Measurements from ENCODE around the gene ARL13B.

Gene ARL13B

DNA sequence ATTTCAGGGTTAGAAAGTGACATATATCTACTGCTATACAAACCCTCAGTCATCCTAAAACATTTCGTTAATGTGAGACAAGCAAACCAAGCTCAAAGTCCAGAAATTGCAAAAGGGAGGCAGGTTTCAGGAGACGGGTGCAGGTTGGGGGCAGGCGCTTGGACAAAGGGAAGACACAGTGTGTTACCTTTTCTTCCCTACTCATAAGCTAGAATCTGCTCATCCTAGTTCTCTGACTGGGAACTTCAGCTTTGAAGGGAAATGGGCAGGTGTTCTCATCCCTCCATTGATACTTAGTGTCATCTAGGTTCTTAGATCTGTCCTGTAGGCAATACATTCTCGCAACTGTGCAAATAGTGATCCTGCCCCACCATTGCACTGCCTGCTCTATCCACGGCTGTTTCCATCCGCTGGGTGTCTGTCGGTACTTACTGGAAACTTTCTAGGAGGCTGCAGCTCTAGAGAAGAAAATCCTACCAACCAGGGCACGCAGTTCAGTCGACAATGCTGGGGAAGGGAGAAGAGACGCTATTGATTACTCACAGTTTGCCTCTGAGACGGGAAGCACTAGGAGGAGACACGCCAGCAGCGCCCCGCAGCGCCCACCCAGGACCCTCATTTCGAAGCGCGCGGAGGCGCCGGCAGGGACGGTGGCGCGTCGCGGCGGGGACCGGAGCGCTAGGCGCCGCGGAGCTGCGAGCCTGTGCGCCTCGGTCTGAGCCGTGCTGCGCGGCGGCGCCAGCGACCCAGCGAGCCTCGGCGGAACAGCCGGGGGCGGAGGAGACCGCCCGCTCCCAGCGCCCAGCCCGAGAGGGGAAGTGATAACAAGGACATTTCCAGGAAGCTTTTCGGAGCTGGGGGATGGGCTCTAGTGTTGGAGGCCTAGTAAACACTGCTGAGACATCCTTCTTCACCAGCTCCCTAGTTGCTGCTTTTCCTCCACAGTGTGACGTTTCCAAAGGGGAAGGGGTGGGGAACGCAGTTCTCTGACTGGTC lies 6.5 kb upstream of the ARL13B start, which contains the start of gene PROS1:
Gene PROS1 (minus strand): TSS at position 766 of the 996 bp plus-strand sequence. CDS start 147 bp downstream, at position 619.
- peaks cover 14% of the 10 kb centered on the region for H3K4me1 Mint-ChIP-seq
- peaks cover 24% of the 10 kb centered on the region for H3K27me3 Mint-ChIP-seq
- peak within 1 kb of the TSS; percentile 80 for H3K4me3 Mint-ChIP-seq
- H3K36me3 Mint-ChIP-seq (ENCODE audit: insufficient read depth): peaks cover 4% of the 10 kb centered on the region
- DNase-seq (ENCODE audit: low spot score in 2 of 2) (no peak), ATAC-seq (replicated peaks; ENCODE audit: extremely low read depth, poor library complexity, severe bottlenecking) (peak; percentile 87)
- no peaks in the 10 kb centered on the region for H3K9me3 Mint-ChIP-seq
- no peak within 1 kb of the TSS for H3K27ac Mint-ChIP-seq (ENCODE audit: low read depth)

DNA sequence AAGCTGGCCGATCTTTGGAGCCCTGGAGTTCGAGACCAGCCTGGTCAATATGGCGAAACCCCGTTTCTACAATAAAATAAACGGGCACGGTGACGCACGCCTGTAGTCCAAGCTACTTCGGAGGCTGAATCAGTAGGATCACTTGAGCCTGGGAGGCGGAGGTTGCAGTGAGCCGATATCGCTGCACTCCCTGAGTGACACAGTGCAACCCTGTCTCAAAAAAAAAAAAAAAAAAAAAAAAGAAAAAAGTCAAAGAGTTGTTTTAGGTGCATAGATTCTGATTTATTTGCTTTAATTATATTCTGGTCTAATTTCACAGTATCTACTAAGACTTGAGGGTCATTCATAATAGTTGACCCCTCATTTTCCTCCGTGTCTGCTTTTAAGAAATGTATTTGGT lies 1.7 kb downstream of the ARL13B start:
- Mint-ChIP-seq H3K36me3 (ENCODE audit: insufficient read depth) (peaks cover 5% of the 10 kb centered on the region), H3K27me3 (no peaks in the 10 kb centered on the region), H3K9me3 (no peaks in the 10 kb centered on the region), H3K27ac (ENCODE audit: low read depth) (no peak overlapping the region), H3K4me3 (no peak overlapping the region), H3K4me1 (peaks cover 19% of the 10 kb centered on the region)
- no peak for ATAC-seq (replicated peaks; ENCODE audit: extremely low read depth, poor library complexity, severe bottlenecking)
- no peak for DNase-seq (ENCODE audit: low spot score in 2 of 2)

DNA sequence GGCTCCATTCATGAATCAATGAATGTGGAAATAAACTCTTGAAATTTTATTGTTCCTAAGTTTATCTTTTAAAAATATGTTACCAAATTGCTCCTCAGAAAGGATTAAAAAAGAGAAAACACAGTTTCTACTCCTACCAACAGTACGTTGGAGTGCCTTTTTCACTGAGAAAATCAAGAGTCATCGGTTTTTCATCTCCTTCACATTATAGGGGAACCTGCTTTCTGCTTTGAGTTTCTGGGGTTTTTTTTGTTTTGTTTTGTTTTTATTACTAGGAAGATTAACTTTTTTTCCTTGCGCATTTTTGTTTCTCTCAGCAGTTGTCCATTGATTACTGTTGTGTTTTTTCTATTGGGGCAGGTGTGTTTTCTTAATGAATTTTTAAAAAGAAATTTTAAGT lies 3.5 kb downstream of the ARL13B start:
- no peak for ATAC-seq (replicated peaks; ENCODE audit: extremely low read depth, poor library complexity, severe bottlenecking)
- H3K27ac Mint-ChIP-seq (ENCODE audit: low read depth): no peak overlapping the region
- H3K9me3 Mint-ChIP-seq: no peaks in the 10 kb centered on the region

DNA sequence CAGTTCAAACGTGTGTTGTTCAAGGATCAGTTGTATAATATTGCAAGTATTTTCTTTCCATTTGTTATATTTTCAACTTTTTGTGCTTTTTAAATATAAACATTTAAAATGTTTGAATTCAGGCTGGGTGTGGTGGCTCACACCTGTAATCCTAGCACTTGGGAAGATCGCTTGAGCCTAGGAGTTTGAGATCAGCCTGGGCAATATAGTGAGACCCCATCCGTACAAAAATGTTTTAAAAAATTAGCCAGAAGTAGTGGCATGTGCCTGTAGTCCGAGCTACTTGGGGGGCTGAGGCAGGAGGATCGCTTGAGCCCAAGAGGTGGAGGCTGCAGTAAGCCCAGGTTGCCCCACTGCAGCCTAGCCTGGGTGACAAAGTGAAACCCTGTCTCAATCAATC lies 4.7 kb downstream of the ARL13B start:
- H3K9me3 Mint-ChIP-seq: no peaks in the 10 kb centered on the region
- peaks cover 14% of the 10 kb centered on the region for H3K4me1 Mint-ChIP-seq
- no peak overlapping the region for H3K4me3 Mint-ChIP-seq
- H3K27me3 Mint-ChIP-seq: no peaks in the 10 kb centered on the region
- ATAC-seq (replicated peaks; ENCODE audit: extremely low read depth, poor library complexity, severe bottlenecking): no peak
- H3K27ac Mint-ChIP-seq (ENCODE audit: low read depth): no peak overlapping the region
- H3K36me3 Mint-ChIP-seq (ENCODE audit: insufficient read depth): peaks cover 5% of the 10 kb centered on the region
- no peak for DNase-seq (ENCODE audit: low spot score in 2 of 2)

More for the DNA sequence above, 3.5 kb downstream of the ARL13B start:
- Mint-ChIP-seq H3K27me3 (no peaks in the 10 kb centered on the region), H3K4me1 (peaks cover 19% of the 10 kb centered on the region), H3K36me3 (ENCODE audit: insufficient read depth) (peaks cover 5% of the 10 kb centered on the region), H3K4me3 (no peak overlapping the region)
- no peak for DNase-seq (ENCODE audit: low spot score in 2 of 2)

DNA sequence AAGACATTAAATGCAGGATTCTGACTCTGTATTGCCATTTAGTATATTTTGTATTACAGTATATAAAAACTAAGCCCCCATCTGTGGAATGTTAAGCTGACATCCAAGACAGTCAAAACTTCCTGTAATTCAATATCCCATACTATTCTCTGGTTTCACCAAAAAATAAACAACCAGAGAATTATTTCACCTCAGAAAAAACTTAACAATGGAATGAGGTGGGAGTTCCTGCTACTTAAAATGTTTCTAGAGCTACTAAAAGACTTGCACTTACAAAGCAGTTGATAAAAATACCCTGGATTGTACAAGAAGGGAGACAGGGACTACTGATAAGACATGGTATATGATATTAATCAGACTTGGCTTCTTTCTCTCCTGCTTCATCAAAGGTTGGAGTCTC lies 8.3 kb downstream of the ARL13B start:
- H3K4me1 Mint-ChIP-seq: peaks cover 5% of the 10 kb centered on the region
- H3K9me3 Mint-ChIP-seq: no peaks in the 10 kb centered on the region
- H3K27me3 Mint-ChIP-seq: no peaks in the 10 kb centered on the region
- no peaks in the 10 kb centered on the region for H3K36me3 Mint-ChIP-seq (ENCODE audit: insufficient read depth)
- H3K4me3 Mint-ChIP-seq: no peak overlapping the region
- DNase-seq (ENCODE audit: low spot score in 2 of 2): no peak
- no peak for ATAC-seq (replicated peaks; ENCODE audit: extremely low read depth, poor library complexity, severe bottlenecking)
- no peak overlapping the region for H3K27ac Mint-ChIP-seq (ENCODE audit: low read depth)

DNA sequence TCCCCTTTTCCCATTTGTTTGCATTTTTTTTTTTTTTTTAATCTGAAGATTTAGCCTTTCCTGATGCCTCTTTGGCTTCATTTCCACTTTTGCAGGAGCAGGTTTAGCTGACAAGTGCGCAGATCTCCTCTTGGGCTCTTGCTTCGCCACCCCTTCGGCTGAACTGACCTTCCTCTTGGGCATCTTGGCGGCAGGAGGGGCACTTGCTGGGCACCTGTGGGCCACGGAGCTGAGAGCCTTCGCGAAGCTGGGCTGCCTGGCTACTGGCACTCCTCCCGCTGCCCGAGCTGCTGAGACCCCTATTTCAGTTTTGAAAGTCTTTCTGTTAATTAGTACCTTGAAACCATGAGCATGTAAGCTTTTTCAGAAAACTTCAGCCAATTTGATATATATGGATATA lies 8.8 kb downstream of the ARL13B start:
- no peak overlapping the region for H3K4me3 Mint-ChIP-seq

DNA sequence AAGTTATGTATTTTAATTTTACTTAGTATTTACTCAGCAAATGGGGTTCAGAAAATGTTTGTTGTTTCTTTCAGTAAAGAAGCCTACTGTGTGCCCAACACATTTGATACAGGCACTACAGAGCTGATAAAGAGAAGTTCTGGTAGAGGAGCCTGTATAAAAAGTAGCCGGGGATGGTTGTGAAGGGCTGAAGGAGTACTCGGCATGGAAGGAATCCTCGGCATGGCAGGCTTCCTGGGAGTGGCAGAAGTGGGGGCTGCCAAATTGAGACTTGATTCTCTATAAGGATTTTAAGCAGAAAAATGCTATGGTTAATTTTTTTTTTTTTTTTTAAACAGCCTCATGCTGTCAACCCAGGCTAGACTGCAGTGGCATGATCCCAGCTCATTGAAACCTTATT lies 9.3 kb downstream of the ARL13B start:
- H3K9me3 Mint-ChIP-seq: no peaks in the 10 kb centered on the region

More for the DNA sequence above, 8.8 kb downstream of the ARL13B start:
- peaks cover 5% of the 10 kb centered on the region for H3K4me1 Mint-ChIP-seq
- DNase-seq (ENCODE audit: low spot score in 2 of 2): no peak
- ATAC-seq (replicated peaks; ENCODE audit: extremely low read depth, poor library complexity, severe bottlenecking): no peak
- no peaks in the 10 kb centered on the region for H3K9me3 Mint-ChIP-seq
- no peak overlapping the region for H3K27ac Mint-ChIP-seq (ENCODE audit: low read depth)
- no peaks in the 10 kb centered on the region for H3K36me3 Mint-ChIP-seq (ENCODE audit: insufficient read depth)
- no peaks in the 10 kb centered on the region for H3K27me3 Mint-ChIP-seq

DNA sequence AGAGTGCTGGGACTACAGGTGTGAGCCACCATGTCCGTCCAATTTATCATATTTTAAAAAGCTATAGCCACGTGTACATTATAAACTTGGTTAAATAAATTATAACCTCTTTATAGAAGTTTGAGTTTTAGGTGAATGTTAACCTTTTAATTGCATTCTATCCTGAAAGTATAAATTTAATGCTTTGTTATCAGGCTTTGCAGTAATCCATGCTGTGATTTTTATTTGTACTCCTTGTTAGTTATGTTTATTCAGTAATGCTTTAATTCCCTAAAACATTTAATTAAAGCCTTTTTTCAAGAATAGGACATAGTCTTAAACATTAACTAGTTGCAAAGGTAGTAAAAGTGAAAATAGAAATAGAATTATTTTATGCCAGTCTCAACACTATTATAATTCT lies 11.7 kb downstream of the ARL13B start:
- DNase-seq (ENCODE audit: low spot score in 2 of 2) (no peak), ATAC-seq (replicated peaks; ENCODE audit: extremely low read depth, poor library complexity, severe bottlenecking) (no peak)
- no peaks in the 10 kb centered on the region for H3K36me3 Mint-ChIP-seq (ENCODE audit: insufficient read depth)
- H3K27me3 Mint-ChIP-seq: no peaks in the 10 kb centered on the region
- H3K4me3 Mint-ChIP-seq: no peak overlapping the region
- H3K4me1 Mint-ChIP-seq: peaks cover 16% of the 10 kb centered on the region
- no peak overlapping the region for H3K27ac Mint-ChIP-seq (ENCODE audit: low read depth)
- H3K9me3 Mint-ChIP-seq: no peaks in the 10 kb centered on the region

More for the DNA sequence above, 9.3 kb downstream of the ARL13B start:
- H3K4me3 Mint-ChIP-seq: no peak overlapping the region
- H3K36me3 Mint-ChIP-seq (ENCODE audit: insufficient read depth): no peaks in the 10 kb centered on the region
- DNase-seq (ENCODE audit: low spot score in 2 of 2) (no peak), ATAC-seq (replicated peaks; ENCODE audit: extremely low read depth, poor library complexity, severe bottlenecking) (no peak)
- no peaks in the 10 kb centered on the region for H3K27me3 Mint-ChIP-seq
- H3K4me1 Mint-ChIP-seq: peaks cover 9% of the 10 kb centered on the region
- H3K27ac Mint-ChIP-seq (ENCODE audit: low read depth): no peak overlapping the region

DNA sequence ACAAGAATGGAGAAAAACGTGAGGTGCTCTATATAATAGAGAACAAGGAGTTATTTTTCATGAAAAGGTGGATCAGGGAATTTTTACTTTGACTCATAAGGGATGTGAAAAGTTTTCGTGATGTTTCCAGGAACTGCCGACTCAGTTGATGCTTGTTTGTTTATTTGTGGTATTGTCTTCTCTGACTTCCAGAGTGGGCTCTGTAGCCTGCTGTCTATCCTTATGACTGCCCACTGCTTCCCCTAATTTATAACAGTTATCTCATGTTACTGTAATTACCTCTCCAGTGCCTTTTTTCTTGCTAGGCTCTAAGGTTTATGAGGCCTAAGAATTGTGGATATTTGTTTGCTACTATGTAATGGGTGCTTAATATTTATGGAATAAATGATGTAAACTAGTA lies 12.3 kb downstream of the ARL13B start:
- Mint-ChIP-seq H3K4me1 (peaks cover 16% of the 10 kb centered on the region), H3K9me3 (no peaks in the 10 kb centered on the region), H3K27me3 (no peaks in the 10 kb centered on the region), H3K36me3 (ENCODE audit: insufficient read depth) (no peaks in the 10 kb centered on the region), H3K4me3 (no peak overlapping the region), H3K27ac (ENCODE audit: low read depth) (no peak overlapping the region)
- ATAC-seq (replicated peaks; ENCODE audit: extremely low read depth, poor library complexity, severe bottlenecking) (no peak), DNase-seq (ENCODE audit: low spot score in 2 of 2) (no peak)

DNA sequence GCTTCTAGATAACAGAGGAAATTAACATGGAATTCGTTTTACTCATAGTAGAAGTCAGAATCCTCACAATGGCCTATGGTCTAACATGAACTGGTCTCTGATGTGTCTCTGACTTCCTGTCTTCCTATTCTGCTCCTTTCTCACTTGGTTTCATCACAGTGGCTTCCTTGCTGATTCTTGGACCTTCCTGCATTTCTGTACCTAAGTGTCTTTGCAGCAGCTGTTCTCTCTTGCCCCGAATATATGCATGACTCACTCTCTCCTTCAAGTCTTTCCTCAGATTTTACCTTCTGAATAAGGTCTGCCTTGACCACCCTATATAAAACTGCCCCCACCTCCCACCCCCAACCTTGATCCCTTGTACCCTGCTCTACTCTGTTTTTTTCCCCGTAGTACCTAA lies 14.1 kb downstream of the ARL13B start:
- H3K4me1 Mint-ChIP-seq: peaks cover 16% of the 10 kb centered on the region
- ATAC-seq (replicated peaks; ENCODE audit: extremely low read depth, poor library complexity, severe bottlenecking) (no peak), DNase-seq (ENCODE audit: low spot score in 2 of 2) (no peak)
- no peak overlapping the region for H3K27ac Mint-ChIP-seq (ENCODE audit: low read depth)
- no peaks in the 10 kb centered on the region for H3K9me3 Mint-ChIP-seq
- H3K27me3 Mint-ChIP-seq: no peaks in the 10 kb centered on the region
- H3K4me3 Mint-ChIP-seq: no peak overlapping the region
- peaks cover 2% of the 10 kb centered on the region for H3K36me3 Mint-ChIP-seq (ENCODE audit: insufficient read depth)

DNA sequence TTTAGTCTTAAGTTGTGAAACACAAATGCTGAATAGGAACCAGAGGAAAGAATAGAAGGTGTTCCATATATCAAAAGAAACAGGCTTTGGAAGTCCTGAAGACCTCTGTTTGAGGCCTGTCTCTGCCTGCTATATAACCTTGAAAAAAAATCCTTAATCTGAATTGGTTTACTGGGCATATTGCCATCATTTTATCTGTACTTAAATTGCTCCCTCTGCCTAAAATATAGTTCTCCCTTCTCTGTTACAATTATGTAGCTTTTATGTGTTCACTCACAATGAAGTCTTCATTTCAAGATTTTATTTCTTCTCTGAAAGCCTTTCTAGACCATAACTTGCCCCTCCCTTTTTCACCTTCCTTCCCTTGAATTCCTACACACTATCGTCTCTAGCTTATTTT lies 21.2 kb downstream of the ARL13B start:
- DNase-seq (ENCODE audit: low spot score in 2 of 2) (no peak), ATAC-seq (replicated peaks; ENCODE audit: extremely low read depth, poor library complexity, severe bottlenecking) (no peak)
- no peaks in the 10 kb centered on the region for H3K9me3 Mint-ChIP-seq
- H3K36me3 Mint-ChIP-seq (ENCODE audit: insufficient read depth): peaks cover 5% of the 10 kb centered on the region
- H3K4me3 Mint-ChIP-seq: no peak overlapping the region
- H3K27ac Mint-ChIP-seq (ENCODE audit: low read depth): peak overlapping the region; percentile 2
- H3K27me3 Mint-ChIP-seq: no peaks in the 10 kb centered on the region
- no peaks in the 10 kb centered on the region for H3K4me1 Mint-ChIP-seq

DNA sequence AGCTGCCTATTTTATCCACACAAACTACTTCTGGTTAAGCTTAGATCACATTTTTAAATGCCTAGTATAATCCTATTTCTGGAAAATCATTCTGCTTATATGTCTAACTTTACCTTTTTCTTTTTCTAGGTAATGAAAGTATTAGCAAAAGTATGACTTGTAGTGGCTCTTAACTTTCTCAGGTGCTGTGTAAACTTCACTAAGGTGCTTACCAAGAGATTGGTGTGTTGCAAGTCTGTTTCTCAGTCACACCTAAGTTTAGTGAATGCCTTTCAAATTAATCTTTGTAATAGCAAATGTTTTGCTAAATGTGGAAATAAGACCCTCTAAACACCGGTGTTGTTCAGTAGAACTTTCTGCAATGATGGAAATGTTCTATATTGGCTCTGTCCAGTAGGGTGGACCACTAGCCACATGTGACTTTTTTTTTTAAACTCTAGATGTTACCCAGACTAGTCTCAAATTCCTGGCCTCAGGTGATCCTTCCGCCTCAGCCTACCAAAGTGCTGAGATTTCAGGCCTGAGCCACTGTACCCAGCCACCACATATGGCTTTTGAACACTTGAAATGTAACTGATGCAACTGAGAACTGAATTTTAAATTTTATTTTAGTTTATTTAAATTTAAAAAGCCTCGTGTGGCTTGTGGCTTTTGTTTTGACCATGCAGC lies 22.0 kb downstream of the ARL13B start:
- Mint-ChIP-seq H3K4me1 (no peaks in the 10 kb centered on the region), H3K27ac (ENCODE audit: low read depth) (no peak overlapping the region), H3K27me3 (no peaks in the 10 kb centered on the region), H3K36me3 (ENCODE audit: insufficient read depth) (peaks cover 5% of the 10 kb centered on the region), H3K4me3 (no peak overlapping the region), H3K9me3 (no peaks in the 10 kb centered on the region)
- ATAC-seq (replicated peaks; ENCODE audit: extremely low read depth, poor library complexity, severe bottlenecking) (no peak), DNase-seq (ENCODE audit: low spot score in 2 of 2) (no peak)
